ENCODE results near the gene BTRC. TPM values are rescaled to one million over a fixed set of nuclear protein-coding genes. Genes with fewer than 3 reads are reported as not detected.

The BTRC gene
- total and polyA plus RNA-seq, 2 donors (not counting 3 experiments of a cell fraction or from before 2014, with no cell fraction given): 11.6 to 18.5 TPM

GRCh38 chr10:101525848-101526247 is 171.9 kb downstream of the BTRC start:
- Histone ChIP-seq H3K4me2 (ENCODE audit: insufficient read depth, low read length) (no peak overlapping the region), H3K4me3 (replicated peaks in 1 of 3; ENCODE audit: insufficient read depth in 1 of 3, low read depth in 1 of 3, low read length in 3 of 3) (no peak overlapping the region), H3K9me3 (replicated peaks; ENCODE audit: control insufficient read depth, insufficient read depth, low read length) (no peaks in the 10 kb centered on the region), H3K4me1 (ENCODE audit: control insufficient read depth, extremely low read depth, insufficient read depth, low read length) (no peaks in the 10 kb centered on the region), H3K9ac (replicated peaks; ENCODE audit: extremely low read depth, insufficient read depth, low read length) (no peak overlapping the region), H3K36me3 (ENCODE audit: control insufficient read depth in 2 of 2, extremely low read depth in 1 of 2, insufficient read depth in 2 of 2, low read length in 2 of 2) (no peaks in the 10 kb centered on the region), H3K79me2 (ENCODE audit: control insufficient read depth, insufficient read depth, low read length) (no peaks in the 10 kb centered on the region), H4K20me1 (replicated peaks; ENCODE audit: control insufficient read depth, extremely low read depth, insufficient read depth, low read length) (no peaks in the 10 kb centered on the region), H2AFZ (ENCODE audit: low read depth, low read length) (no peak overlapping the region), H3K27ac (ENCODE audit: insufficient read depth, low read depth, low read length) (no peak overlapping the region), H3K9me1 (replicated peaks; ENCODE audit: control insufficient read depth, extremely low read depth, insufficient read depth, low read length) (no peaks in the 10 kb centered on the region), H3K27me3 (ENCODE audit: control insufficient read depth in 2 of 2, insufficient read depth in 2 of 2, low read length in 2 of 2) (no peaks in the 10 kb centered on the region)
- DNase-seq (ENCODE audit: low read depth, low spot score): no peak
- no peak for FAIRE-seq
- intact Hi-C loops (cut with micrococcal nuclease) (no loop called here), dilution Hi-C loops (cut with MboI; ENCODE audit: extremely low pct_ligation_motif_present, low sequenced_read_pairs) (no loop called here)
- TF ChIP-seq POLR2AphosphoS5 (IDR thresholded peaks at IDR 0.05; ENCODE audit: insufficient read depth, low read depth, low read length) (no peak), FOS (IDR thresholded peaks at IDR 0.05; ENCODE audit: borderline replicate concordance, insufficient read depth, low read length) (no peak), MYC (IDR thresholded peaks at IDR 0.05; ENCODE audit: low read depth, low read length) (no peak), GATA2 (IDR thresholded peaks at IDR 0.05; ENCODE audit: insufficient read depth, insufficient read length, low read depth, low read length) (no peak), JUN (IDR thresholded peaks at IDR 0.05; ENCODE audit: borderline replicate concordance, insufficient read depth, insufficient read length, low read depth) (no peak), POLR2A (IDR thresholded peaks at IDR 0.05; ENCODE audit: low read depth, low read length) (no peak), MAX (IDR thresholded peaks at IDR 0.05; ENCODE audit: insufficient read depth, insufficient read length) (no peak), CTCF (IDR thresholded peaks at IDR 0.05; ENCODE audit: extremely low read depth in 1 of 2, insufficient read depth in 1 of 2, low read depth in 1 of 2, low read length in 2 of 2) (no peak), EZH2 (IDR thresholded peaks at IDR 0.05; ENCODE audit: borderline replicate concordance, low read depth, low read length, severe bottlenecking) (no peak)
- no TSS peak for BruUV-seq (replicated peaks)
- ChIA-PET POLR2A (interaction anchor here (0.7 kb wide), 1 partner anchor 476 kb away, joined by 3 read pairs; no protein-coding TSS in a partner anchor), CTCF (interaction anchor here (1.0 to 1.5 kb wide), 4 partner anchors 8 to 60 kb away, joined by 3 to 4 read pairs (median 4); no protein-coding TSS in a partner anchor)
